HG02798 (cell line): Measurements from ENCODE around the gene RRAGA.
"Not testable (repeated sequence)": the region's sequence is repeated elsewhere in the genome, so short reads cannot be mapped to it uniquely, and the experiment has no call there.

Experiments used
- ATAC-seq: cut with Tn5 transposase; IDR thresholded peaks from one replicate; pipeline ENCODE4 v1.9.1; 2021; ENCODE audit warnings: mild to moderate bottlenecking; ENCODE audit not compliant: unreplicated experiment, poor library complexity

The RRAGA gene

GRCh38 chr9:19074229-19074628, 25.0 kb downstream of the RRAGA start:
- ATAC-seq, result no peak

- no peak for ATAC-seq
Observed at GRCh38 chr9:19074836-19075235, 25.6 kb downstream of the RRAGA start.

GRCh38 chr9:19085295-19085694, 36.1 kb downstream of the RRAGA start:
- peak; percentile 53 for ATAC-seq

DNA sequence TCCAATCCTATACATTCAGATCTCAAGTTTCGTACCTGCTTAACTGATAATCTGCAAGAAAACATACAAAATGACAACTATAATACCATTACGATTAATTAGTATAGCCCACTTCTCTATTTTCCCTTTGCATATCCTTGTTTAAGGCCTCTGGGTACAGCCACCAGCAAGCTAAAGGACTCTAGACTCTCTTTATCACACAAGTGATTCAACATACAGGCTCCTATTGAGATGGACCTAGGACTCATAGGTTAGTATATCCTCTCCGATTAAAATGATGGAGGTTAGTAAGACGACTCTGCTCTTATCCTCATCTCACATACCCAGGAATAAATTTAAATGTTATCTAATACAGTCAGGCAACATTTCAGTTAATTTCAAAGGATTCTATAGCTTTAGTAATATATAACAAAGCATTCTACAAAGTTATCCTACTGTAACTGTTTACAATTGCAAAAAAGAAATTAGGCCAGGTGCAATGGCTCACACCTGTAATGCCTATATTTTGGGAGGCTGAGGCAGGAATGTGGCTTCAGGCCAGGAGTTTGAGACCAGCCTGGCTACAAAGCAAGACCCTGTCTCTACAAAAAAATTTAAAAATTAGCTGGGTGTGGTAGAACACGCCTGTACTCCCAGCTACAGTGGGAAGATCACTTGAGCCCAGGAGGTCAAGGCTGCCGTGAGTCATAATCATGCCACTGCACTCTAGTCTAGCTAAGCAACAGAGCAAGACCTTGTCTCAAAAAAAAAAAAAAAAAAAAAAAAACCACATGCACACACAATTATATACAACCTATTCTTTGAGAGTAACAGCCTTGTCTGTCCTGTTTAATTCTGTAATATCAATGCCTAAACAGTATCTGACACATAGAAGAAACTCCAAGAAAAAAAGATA, 38.1 kb downstream of the RRAGA start:
- no peak for ATAC-seq

DNA sequence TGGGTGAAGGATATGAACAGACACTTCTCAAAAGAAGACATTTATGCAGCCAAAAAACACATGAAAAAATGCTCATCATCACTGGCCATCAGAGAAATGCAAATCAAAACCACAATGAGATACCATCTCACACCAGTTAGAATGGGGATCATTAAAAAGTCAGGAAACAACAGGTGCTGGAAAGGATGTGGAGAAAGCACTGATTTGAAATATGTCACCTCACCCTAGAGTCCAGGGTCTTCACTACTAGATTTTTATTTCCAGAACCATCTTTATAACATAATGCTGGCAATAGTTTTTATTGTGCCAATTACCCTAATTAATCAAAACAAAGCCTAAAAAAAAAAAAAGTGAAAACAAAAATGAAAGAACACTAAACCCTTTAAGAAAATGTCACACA, 48.2 kb downstream of the RRAGA start:
- not testable (repeated sequence) for ATAC-seq
